ENCODE data around the gene PEX26. TPM values are rescaled to one million over a fixed set of nuclear protein-coding genes. Genes with fewer than 3 reads are reported as not detected.

PEX26 gene
- total and polyA plus RNA-seq, 2 of the 13 experiments (the other 11 are each of a cell fraction or from before 2014, with no cell fraction given) = 10.6 to 25.1 TPM

- TF ChIP-seq ZNF280B (CRISPR knock-in tag; IDR thresholded peaks at IDR 0.05; ENCODE audit: borderline replicate concordance) (0 out of 2 replicates have a peak, but pooled peaks have one; percentile 29), FOXA1 (IDR thresholded peaks at IDR 0.05) (no peak), FOXA1 (CRISPR knock-in tag; IDR thresholded peaks at IDR 0.05) (no peak), ZBTB38 (CRISPR knock-in tag; IDR thresholded peaks at IDR 0.05) (0 out of 2 replicates have a peak, but pooled peaks have one; percentile 6), DNMT1 (CRISPR knock-in tag; IDR thresholded peaks at IDR 0.05) (no peak), ZNF616 (CRISPR knock-in tag; IDR thresholded peaks at IDR 0.05; ENCODE audit: low read depth) (0 out of 2 replicates have a peak, but pooled peaks have one; percentile 11), THYN1 (CRISPR knock-in tag; IDR thresholded peaks at IDR 0.05; ENCODE audit: borderline replicate concordance, low read depth) (no peak), ATF7-NPFF (CRISPR knock-in tag; IDR thresholded peaks at IDR 0.05; ENCODE audit: low read depth) (no peak), CSRNP1 (CRISPR knock-in tag; IDR thresholded peaks at IDR 0.05) (peak; percentile 30; the same call in 1 of the 2 replicates), ARID2 (CRISPR knock-in tag; IDR thresholded peaks at IDR 0.05; ENCODE audit: borderline replicate concordance) (peak; percentile 48; the same call in 1 of the 2 replicates), ZNF34 (CRISPR knock-in tag; IDR thresholded peaks at IDR 0.05; ENCODE audit: borderline replicate concordance) (no peak), NRL (CRISPR knock-in tag; IDR thresholded peaks at IDR 0.05; ENCODE audit: borderline replicate concordance) (0 out of 2 replicates have a peak, but pooled peaks have one; percentile 55), ZNF18 (CRISPR knock-in tag; IDR thresholded peaks at IDR 0.05; ENCODE audit: insufficient replicate concordance) (peak; percentile 51)
These were observed 70.0 kb downstream of the PEX26 start (continued) for GRCh38 chr22:18147791-18148190.
